Measurements from ENCODE around the gene SYNPO.

The SYNPO gene

GRCh38 chr5:150663936-150664335 is 23.5 kb downstream of the SYNPO start:
- no peaks in the 10 kb centered on the region for H3K9me2 ChIP-seq (replicated peaks; ENCODE audit: insufficient read depth, low read length)
- TF ChIP-seq CTCF (IDR thresholded peaks at IDR 0.05; ENCODE audit: insufficient read depth, low read length, poor library complexity, severe bottlenecking) (no peak), EZH2phosphoT487 (conservative IDR thresholded peaks at IDR 0.05; ENCODE audit: low read length) (no peak)
- no peak overlapping the region for H3K4me3 ChIP-seq (ENCODE audit: insufficient read depth, low read length, poor library complexity, severe bottlenecking)
- no peaks in the 10 kb centered on the region for H3K9me3 ChIP-seq (ENCODE audit: insufficient read depth, low read length)
- no peak overlapping the region for H2AFZ ChIP-seq (ENCODE audit: low read depth, low read length, severe bottlenecking)
- no peaks in the 10 kb centered on the region for H3K27me3 ChIP-seq (ENCODE audit: low read length)
- no peak overlapping the region for H3K27ac ChIP-seq (ENCODE audit: low read depth, low read length)
- H4K20me1 ChIP-seq (ENCODE audit: low read depth, low read length), result no peaks in the 10 kb centered on the region
- H3F3A ChIP-seq (ENCODE audit: insufficient read depth), result no peaks in the 10 kb centered on the region
- H3K79me2 ChIP-seq (ENCODE audit: insufficient read depth, low read length), result no peaks in the 10 kb centered on the region
- no peaks in the 10 kb centered on the region for H3K36me3 ChIP-seq (ENCODE audit: low read length)
- H3K4me2 ChIP-seq (ENCODE audit: low read depth, low read length, poor library complexity, severe bottlenecking), result no peak overlapping the region
- H3K9ac ChIP-seq (ENCODE audit: low read length), result no peak overlapping the region

GRCh38 chr5:150665044-150665443 is 24.6 kb downstream of the SYNPO start:
- Histone ChIP-seq H3K9ac (ENCODE audit: low read length) (no peak overlapping the region), H4K20me1 (ENCODE audit: low read depth, low read length) (no peaks in the 10 kb centered on the region), H3K79me2 (ENCODE audit: insufficient read depth, low read length) (no peaks in the 10 kb centered on the region), H3K27me3 (ENCODE audit: low read length) (no peaks in the 10 kb centered on the region), H2AFZ (ENCODE audit: low read depth, low read length, severe bottlenecking) (no peak overlapping the region), H3F3A (ENCODE audit: insufficient read depth) (no peaks in the 10 kb centered on the region), H3K4me3 (ENCODE audit: insufficient read depth, low read length, poor library complexity, severe bottlenecking) (no peak overlapping the region), H3K9me2 (replicated peaks; ENCODE audit: insufficient read depth, low read length) (no peaks in the 10 kb centered on the region), H3K27ac (ENCODE audit: low read depth, low read length) (no peak overlapping the region), H3K36me3 (ENCODE audit: low read length) (no peaks in the 10 kb centered on the region), H3K9me3 (ENCODE audit: insufficient read depth, low read length) (no peaks in the 10 kb centered on the region), H3K4me2 (ENCODE audit: low read depth, low read length, poor library complexity, severe bottlenecking) (no peak overlapping the region)
- TF ChIP-seq CTCF (IDR thresholded peaks at IDR 0.05; ENCODE audit: insufficient read depth, low read length, poor library complexity, severe bottlenecking) (no peak), EZH2phosphoT487 (conservative IDR thresholded peaks at IDR 0.05; ENCODE audit: low read length) (no peak)

GRCh38 chr5:150670275-150670947 is 30.0 kb downstream of the SYNPO start:
- Histone ChIP-seq H3K9me2 (replicated peaks; ENCODE audit: insufficient read depth, low read length) (no peaks in the 10 kb centered on the region), H3K27ac (ENCODE audit: low read depth, low read length) (no peak overlapping the region), H2AFZ (ENCODE audit: low read depth, low read length, severe bottlenecking) (no peak overlapping the region), H3K36me3 (ENCODE audit: low read length) (no peaks in the 10 kb centered on the region), H3K4me2 (ENCODE audit: low read depth, low read length, poor library complexity, severe bottlenecking) (no peak overlapping the region), H3F3A (ENCODE audit: insufficient read depth) (no peaks in the 10 kb centered on the region), H3K79me2 (ENCODE audit: insufficient read depth, low read length) (no peaks in the 10 kb centered on the region), H3K27me3 (ENCODE audit: low read length) (no peaks in the 10 kb centered on the region), H3K9me3 (ENCODE audit: insufficient read depth, low read length) (no peaks in the 10 kb centered on the region), H3K9ac (ENCODE audit: low read length) (no peak overlapping the region), H3K4me3 (ENCODE audit: insufficient read depth, low read length, poor library complexity, severe bottlenecking) (no peak overlapping the region), H4K20me1 (ENCODE audit: low read depth, low read length) (no peaks in the 10 kb centered on the region)
- TF ChIP-seq CTCF (IDR thresholded peaks at IDR 0.05; ENCODE audit: insufficient read depth, low read length, poor library complexity, severe bottlenecking) (no peak), EZH2phosphoT487 (conservative IDR thresholded peaks at IDR 0.05; ENCODE audit: low read length) (no peak)
